Tibial artery (tissue), 4 donors: ENCODE results near the gene SPATC1L.

ENCODE experiments used
- DNase-seq, 2 donors: peaks; one replicate each; pipeline ENCODE4 v3.0.0-alpha.2; 2019
- H3K27ac ChIP-seq, 2 donors: fragments of 200-600 bp; sonication (generic) in 1 of 2; 1 replicate in 1 of 2; 2 replicates in 1 of 2; pipeline ENCODE4 v1.5.1; 2018 to 2019; ENCODE audit warnings: mild to moderate bottlenecking in 1 of 2
- H3K27me3 ChIP-seq, 2 donors: fragments of 200-600 bp; sonication (generic) in 1 of 2; one replicate each; pipeline versions ENCODE4 v1.5.1 to v1.6.0; 2016 to 2019
- H3K36me3 ChIP-seq, 3 donors: fragments of 200-600 bp; sonication (generic) in 2 of 3; one replicate each; pipeline ENCODE4 v1.5.1; 2016 to 2019; ENCODE audit warnings: mild to moderate bottlenecking in 2 of 3
- H3K4me1 ChIP-seq, 4 donors: fragments of 200-600 bp; sonication (generic) in 2 of 4; 1 replicate in 3 of 4; 2 replicates in 1 of 4; pipeline ENCODE4 v1.5.1; 2016 to 2019
- H3K4me3 ChIP-seq, 2 donors: fragments of 200-600 bp; sonication (generic) in 1 of 2; 1 replicate in 1 of 2; 2 replicates in 1 of 2; pipeline ENCODE4 v1.5.1; 2018 to 2019; ENCODE audit warnings: mild to moderate bottlenecking in 2 of 2
- H3K9me3 ChIP-seq, 3 donors: fragments of 200-600 bp; sonication (generic) in 1 of 3; one replicate each; pipeline ENCODE4 v1.5.1; 2016 to 2019
- CTCF ChIP-seq, 2 experiments: fragments of 200-600 bp in 1 of 2; fragments of 450-650 bp in 1 of 2; IDR thresholded peaks; one replicate each; pipeline ENCODE4 v1.5.1; 2017 to 2019; ENCODE audit warnings: antibody characterized with exemption in 2 of 2, mild to moderate bottlenecking in 1 of 2, moderate library complexity in 1 of 2
- intact Hi-C: fragments of 100-400 bp; cut with DNase I; formaldehyde crosslinking; loops from one replicate; pipeline ENCODE4 v1.15.0; 2023; ENCODE audit warnings: low total_unique reads

Gene SPATC1L

GRCh38 chr21:46160657-46160906 lies 23.7 kb downstream of the SPATC1L start:
- Histone ChIP-seq H3K4me1 (peaks cover 0 to 5% (median 0%) of the 10 kb centered on the region in 4 donors), H3K9me3 (no peaks in the 10 kb centered on the region), H3K27ac (no peak overlapping the region), H3K27me3 (peaks cover 0 to 23% of the 10 kb centered on the region in 2 donors), H3K36me3 (peaks cover 0 to 26% (median 0%) of the 10 kb centered on the region in 3 donors), H3K4me3 (no peak overlapping the region)
- intact Hi-C loops = no loop called here
- DNase-seq = no peak
- no peak for TF ChIP-seq CTCF (IDR thresholded peaks at IDR 0.05)

- H3K9me3 ChIP-seq = no peaks in the 10 kb centered on the region
- no peak overlapping the region for H3K4me3 ChIP-seq
- peaks cover 0 to 23% of the 10 kb centered on the region in 2 donors for H3K27me3 ChIP-seq
- intact Hi-C loops = no loop called here
- H3K27ac ChIP-seq = no peak overlapping the region
- TF ChIP-seq CTCF (IDR thresholded peaks at IDR 0.05) = no peak
- peaks cover 0 to 5% (median 0%) of the 10 kb centered on the region in 4 donors for H3K4me1 ChIP-seq
- peak in 1 of 2 donors; percentile 57 for DNase-seq
- peaks cover 0 to 26% (median 0%) of the 10 kb centered on the region in 3 donors for H3K36me3 ChIP-seq
Observed at GRCh38 chr21:46159841-46160656, 24.2 kb downstream of the SPATC1L start.

GRCh38 chr21:46159390-46159789 lies 24.9 kb downstream of the SPATC1L start:
- peaks cover 0 to 26% of the 10 kb centered on the region in 2 donors for H3K27me3 ChIP-seq
- no peak overlapping the region for H3K4me3 ChIP-seq
- DNase-seq = no peak
- H3K9me3 ChIP-seq = no peaks in the 10 kb centered on the region
- H3K36me3 ChIP-seq = peaks cover 0 to 26% (median 0%) of the 10 kb centered on the region in 3 donors
- H3K27ac ChIP-seq = no peak overlapping the region
- H3K4me1 ChIP-seq = peaks cover 0 to 5% (median 0%) of the 10 kb centered on the region in 4 donors
- intact Hi-C loops = no loop called here
- TF ChIP-seq CTCF (IDR thresholded peaks at IDR 0.05) = no peak

GRCh38 chr21:46158666-46159300 lies 25.5 kb downstream of the SPATC1L start:
- intact Hi-C loops = no loop called here
- Histone ChIP-seq H3K4me1 (peaks cover 0 to 5% (median 1%) of the 10 kb centered on the region in 4 donors), H3K9me3 (no peaks in the 10 kb centered on the region), H3K36me3 (peaks cover 0 to 26% (median 0%) of the 10 kb centered on the region in 3 donors), H3K27ac (no peak overlapping the region), H3K27me3 (peaks cover 0 to 23% of the 10 kb centered on the region in 2 donors), H3K4me3 (no peak overlapping the region)
- peak; percentile 15 to 56 for DNase-seq
- no peak for TF ChIP-seq CTCF (IDR thresholded peaks at IDR 0.05)

GRCh38 chr21:46157987-46158451 lies 26.2 kb downstream of the SPATC1L start:
- DNase-seq = peak; percentile 12 to 59
- Histone ChIP-seq H3K4me3 (no peak overlapping the region), H3K27ac (no peak overlapping the region), H3K36me3 (peaks cover 0 to 26% (median 0%) of the 10 kb centered on the region in 3 donors), H3K4me1 (peaks cover 0 to 9% (median 7%) of the 10 kb centered on the region in 4 donors), H3K27me3 (peaks cover 0 to 26% of the 10 kb centered on the region in 2 donors), H3K9me3 (no peaks in the 10 kb centered on the region)
- intact Hi-C loops = no loop called here
- TF ChIP-seq CTCF (IDR thresholded peaks at IDR 0.05) = no peak
